GM21528 (cell line): Measurements from ENCODE around the gene TBC1D16.

Experiments used
- ATAC-seq: cut with Tn5 transposase; IDR thresholded peaks from one replicate; pipeline ENCODE4 v1.9.1; 2021; ENCODE audit warnings: mild to moderate bottlenecking, moderate library complexity; ENCODE audit not compliant: unreplicated experiment, low FRiP score

TBC1D16 gene

GRCh38 chr17:79990051-79990592 is 45.5 kb downstream of the TBC1D16 start:
- no peak for ATAC-seq

GRCh38 chr17:79989106-79989835 is 46.4 kb downstream of the TBC1D16 start:
- ATAC-seq: no peak

GRCh38 chr17:79988185-79988971 is 47.3 kb downstream of the TBC1D16 start:
- no peak for ATAC-seq

- no peak for ATAC-seq
Observed at GRCh38 chr17:79987935-79988184, 47.8 kb downstream of the TBC1D16 start.

GRCh38 chr17:79987187-79987934 is 48.3 kb downstream of the TBC1D16 start:
- no peak for ATAC-seq

- ATAC-seq: no peak
Observed at GRCh38 chr17:79986411-79987186, 49.1 kb downstream of the TBC1D16 start.

GRCh38 chr17:79985943-79986391 is 49.7 kb downstream of the TBC1D16 start:
- ATAC-seq: no peak

- no peak for ATAC-seq
Observed at GRCh38 chr17:79985361-79985942, 50.2 kb downstream of the TBC1D16 start.

GRCh38 chr17:79984877-79985276 is 50.8 kb downstream of the TBC1D16 start:
- no peak for ATAC-seq

GRCh38 chr17:79984045-79984840 is 51.4 kb downstream of the TBC1D16 start:
- no peak for ATAC-seq

- no peak for ATAC-seq
Observed at GRCh38 chr17:79983456-79983855, 52.2 kb downstream of the TBC1D16 start.

- no peak for ATAC-seq
Observed at GRCh38 chr17:79982986-79983385, 52.7 kb downstream of the TBC1D16 start.

- no peak for ATAC-seq
Observed at GRCh38 chr17:79981661-79982101, 54.0 kb downstream of the TBC1D16 start.

GRCh38 chr17:79981090-79981489 is 54.6 kb downstream of the TBC1D16 start:
- ATAC-seq: no peak

- no peak for ATAC-seq
Observed at GRCh38 chr17:79980246-79981043, 55.2 kb downstream of the TBC1D16 start.

GRCh38 chr17:79979816-79980215 is 55.9 kb downstream of the TBC1D16 start:
- no peak for ATAC-seq

- no peak for ATAC-seq
Observed at GRCh38 chr17:79979221-79979741, 56.4 kb downstream of the TBC1D16 start.

- ATAC-seq: no peak
Observed at GRCh38 chr17:79978548-79978855, 57.2 kb downstream of the TBC1D16 start.
